ENCODE measurements around the gene JAZF1. TPM values are rescaled to one million over a fixed set of nuclear protein-coding genes. Genes with fewer than 3 reads are reported as not detected.

Gene JAZF1
- total and polyA plus RNA-seq, 2 experiments from 2014 or later, result 9.5 to 12.1 TPM

DNA sequence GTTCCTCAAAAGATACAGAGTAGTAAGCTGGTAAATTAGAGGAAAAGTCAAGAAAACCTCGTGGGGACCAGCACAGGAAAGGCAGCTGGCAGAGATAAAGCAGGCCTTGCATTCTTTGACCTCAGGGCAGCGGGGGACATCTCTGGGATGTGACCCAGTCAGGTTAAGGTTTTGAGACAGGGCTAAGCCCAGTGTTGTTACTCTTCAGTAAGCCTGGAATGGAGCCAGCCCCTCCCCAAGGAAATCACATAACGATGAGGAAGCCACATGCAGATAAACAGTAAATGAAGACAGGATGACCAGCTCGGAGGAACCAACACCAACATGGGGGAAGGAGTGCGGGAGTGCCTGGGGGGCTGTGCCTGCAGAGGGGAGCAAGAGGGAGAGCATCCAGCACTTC is 99.6 kb downstream of the JAZF1 start:
- WGBS (ENCODE audit: low lambda C conversion rate, missing lambda C conversion rate), result 58% methylated on average over 5 of the region's 5 CpGs
- H3K9me2 ChIP-seq (replicated peaks; ENCODE audit: insufficient read depth), result no peaks in the 10 kb centered on the region
- H3K9me3 ChIP-seq (ENCODE audit: low read depth), result no peaks in the 10 kb centered on the region

GRCh38 chr7:28078036-28078901 is 102.3 kb downstream of the JAZF1 start:
- no peaks in the 10 kb centered on the region for H3K36me3 ChIP-seq (replicated peaks; ENCODE audit: insufficient read depth, low read depth)
- H3K27ac ChIP-seq, result no peak overlapping the region
- no peaks in the 10 kb centered on the region for H4K20me1 ChIP-seq (ENCODE audit: insufficient read depth, poor library complexity, severe bottlenecking)
- no peaks in the 10 kb centered on the region for H3K79me2 ChIP-seq
- H3K9me3 ChIP-seq (ENCODE audit: low read depth), result no peaks in the 10 kb centered on the region
- no peak overlapping the region for H2AFZ ChIP-seq
- no peak for TF ChIP-seq EZH2phosphoT487 (IDR thresholded peaks at IDR 0.05; ENCODE audit: low read depth, severe bottlenecking, unreplicated experiment)
- no peak for TF ChIP-seq EZH2 (IDR thresholded peaks at IDR 0.05; ENCODE audit: borderline replicate concordance)
- TF ChIP-seq CTCF (IDR thresholded peaks at IDR 0.05; ENCODE audit: poor library complexity), result peak; percentile 97
- no peak overlapping the region for H3K4me2 ChIP-seq
- H3K4me3 ChIP-seq, result no peak overlapping the region
- no peaks in the 10 kb centered on the region for H3K9me2 ChIP-seq (replicated peaks; ENCODE audit: insufficient read depth)
- H3K4me1 ChIP-seq (ENCODE audit: insufficient read depth), result peaks cover 10% of the 10 kb centered on the region
- no peaks in the 10 kb centered on the region for H3K27me3 ChIP-seq
- peak; percentile 53 for DNase-seq (ENCODE audit: low spot score)
- WGBS (ENCODE audit: low lambda C conversion rate, missing lambda C conversion rate), result 38% methylated on average over 7 of the region's 7 CpGs

More for the DNA sequence above, 99.6 kb downstream of the JAZF1 start:
- no peaks in the 10 kb centered on the region for H3K36me3 ChIP-seq (replicated peaks; ENCODE audit: insufficient read depth, low read depth)
- TF ChIP-seq CTCF (IDR thresholded peaks at IDR 0.05; ENCODE audit: poor library complexity) (no peak), EZH2 (IDR thresholded peaks at IDR 0.05; ENCODE audit: borderline replicate concordance) (no peak), EZH2phosphoT487 (IDR thresholded peaks at IDR 0.05; ENCODE audit: low read depth, severe bottlenecking, unreplicated experiment) (no peak)
- no peaks in the 10 kb centered on the region for H3K79me2 ChIP-seq
- no peak overlapping the region for H3K4me3 ChIP-seq
- H3K27me3 ChIP-seq, result no peaks in the 10 kb centered on the region
- H2AFZ ChIP-seq, result no peak overlapping the region
- no peak for DNase-seq (ENCODE audit: low spot score)
- no peak overlapping the region for H3K27ac ChIP-seq
- peaks cover 7% of the 10 kb centered on the region for H3K4me1 ChIP-seq (ENCODE audit: insufficient read depth)
- no peak overlapping the region for H3K4me2 ChIP-seq
- H4K20me1 ChIP-seq (ENCODE audit: insufficient read depth, poor library complexity, severe bottlenecking), result no peaks in the 10 kb centered on the region

GRCh38 chr7:28077616-28078015 is 103.0 kb downstream of the JAZF1 start:
- no peak overlapping the region for H3K4me2 ChIP-seq
- DNase-seq (ENCODE audit: low spot score), result no peak
- no peaks in the 10 kb centered on the region for H3K9me2 ChIP-seq (replicated peaks; ENCODE audit: insufficient read depth)
- H4K20me1 ChIP-seq (ENCODE audit: insufficient read depth, poor library complexity, severe bottlenecking), result no peaks in the 10 kb centered on the region
- no peaks in the 10 kb centered on the region for H3K79me2 ChIP-seq
- 77% methylated on average over 2 of the region's 2 CpGs for WGBS (ENCODE audit: low lambda C conversion rate, missing lambda C conversion rate)
- H2AFZ ChIP-seq, result no peak overlapping the region
- H3K36me3 ChIP-seq (replicated peaks; ENCODE audit: insufficient read depth, low read depth), result no peaks in the 10 kb centered on the region
- no peak overlapping the region for H3K27ac ChIP-seq
- H3K27me3 ChIP-seq, result no peaks in the 10 kb centered on the region
- H3K9me3 ChIP-seq (ENCODE audit: low read depth), result no peaks in the 10 kb centered on the region
- peaks cover 8% of the 10 kb centered on the region for H3K4me1 ChIP-seq (ENCODE audit: insufficient read depth)
- no peak for TF ChIP-seq EZH2phosphoT487 (IDR thresholded peaks at IDR 0.05; ENCODE audit: low read depth, severe bottlenecking, unreplicated experiment)
- no peak for TF ChIP-seq CTCF (IDR thresholded peaks at IDR 0.05; ENCODE audit: poor library complexity)
- TF ChIP-seq EZH2 (IDR thresholded peaks at IDR 0.05; ENCODE audit: borderline replicate concordance), result no peak
- H3K4me3 ChIP-seq, result no peak overlapping the region

All from hepatocyte (in vitro differentiated cells).